Skin epidermis (tissue), 12 donors: ENCODE results near the gene TIMM8A.

Experiments
- H3K27ac ChIP-seq, 21 experiments: fragments of 200-600 bp; sonication (generic) in 11 of 21; one replicate each; pipeline ENCODE4 v1.5.0; 2020; ENCODE audit warnings: mild to moderate bottlenecking in 3 of 21, inconsistent platforms in 2 of 21, moderate library complexity in 2 of 21
- H3K4me3 ChIP-seq, 7 experiments: fragments of 200-600 bp; sonication (generic) in 2 of 7; one replicate each; pipeline ENCODE4 v1.5.0; 2020; ENCODE audit warnings: inconsistent platforms in 2 of 7, mild to moderate bottlenecking in 2 of 7, moderate library complexity in 1 of 7

The TIMM8A gene, protein sequence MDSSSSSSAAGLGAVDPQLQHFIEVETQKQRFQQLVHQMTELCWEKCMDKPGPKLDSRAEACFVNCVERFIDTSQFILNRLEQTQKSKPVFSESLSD

DNA sequence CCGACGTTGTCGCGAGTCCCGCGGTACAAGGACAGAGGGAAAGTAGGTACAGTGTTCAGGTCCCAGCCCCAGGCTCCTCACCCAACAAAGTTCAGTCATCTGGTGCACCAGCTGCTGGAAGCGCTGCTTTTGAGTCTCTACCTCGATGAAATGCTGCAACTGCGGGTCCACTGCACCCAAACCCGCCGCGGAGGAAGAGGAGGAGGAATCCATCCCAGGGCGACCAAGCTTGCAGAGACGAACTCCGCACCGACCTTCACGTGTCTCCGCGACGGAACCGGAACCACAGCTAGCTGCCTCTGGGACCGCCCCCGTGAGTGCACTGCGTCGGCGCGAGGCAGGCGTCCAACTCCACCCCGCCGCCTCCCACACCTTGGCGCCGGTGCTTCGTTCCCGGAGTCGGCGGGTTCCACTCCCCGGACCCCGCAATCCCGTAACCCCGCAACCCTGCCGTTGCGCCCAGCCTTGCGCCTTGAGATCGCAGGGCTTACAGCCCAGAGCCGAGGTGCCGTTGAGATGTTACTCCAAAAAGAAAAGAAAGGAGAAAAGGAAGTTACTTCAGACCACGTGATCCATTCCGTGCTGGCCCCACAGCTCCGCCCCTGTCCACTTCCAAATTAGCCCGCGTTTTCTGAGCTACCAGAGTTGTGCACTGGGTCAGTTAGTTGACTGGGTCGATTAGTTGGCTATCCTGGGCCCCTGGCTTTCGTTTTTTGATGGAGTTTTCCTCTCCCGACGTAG lies at the start of gene TIMM8A:
TIMM8A (minus strand) TSS at position 291 of the 741 bp plus-strand sequence; CDS start at position 213, 78 bp downstream.
- peak within 1 kb of the TSS in 20 of 21 experiments; percentile 37 to 94 (median 84) for H3K27ac ChIP-seq
- peak within 1 kb of the TSS; percentile 46 to 67 (median 59) for H3K4me3 ChIP-seq

DNA sequence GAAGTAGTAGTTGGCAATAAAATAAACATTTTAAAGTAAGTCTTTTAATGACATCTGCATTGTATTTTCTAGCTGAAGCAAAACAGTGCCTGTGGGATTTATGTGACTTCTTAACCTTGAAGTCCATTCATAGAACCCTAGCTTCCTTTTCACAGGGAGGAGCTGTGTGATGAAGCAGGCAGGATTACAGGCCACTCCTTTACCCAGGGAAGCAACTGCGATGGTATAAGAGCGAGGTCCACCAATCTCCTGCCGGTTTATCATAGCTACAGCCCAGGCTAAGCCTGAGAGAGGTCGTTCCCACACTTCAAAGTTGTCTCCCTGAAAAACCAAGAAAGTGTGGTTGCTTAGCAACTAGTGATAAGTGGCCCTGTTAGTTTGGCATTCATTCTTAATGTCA lies 49.2 kb upstream of the TIMM8A start:
- H3K27ac ChIP-seq, result no peak overlapping the region

DNA sequence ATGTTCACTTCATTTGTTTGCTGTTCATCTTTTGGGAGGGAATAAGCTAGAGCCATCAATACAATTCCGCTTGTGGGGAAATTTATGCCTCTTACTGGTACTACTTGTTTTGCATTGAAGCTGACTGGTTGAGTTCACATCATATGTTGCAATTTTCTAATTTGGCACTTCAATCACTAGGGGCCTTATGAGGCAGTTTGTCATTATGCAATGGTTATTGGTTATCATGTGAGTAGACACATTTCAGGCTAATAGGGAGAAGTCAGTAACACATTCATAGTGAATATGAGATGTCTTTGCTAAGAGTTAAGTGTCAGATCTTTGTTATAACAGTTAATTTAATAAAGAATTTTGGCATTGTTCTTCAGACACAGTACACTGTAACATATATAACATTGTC lies 47.2 kb upstream of the TIMM8A start:
- Histone ChIP-seq H3K4me3 (no peak overlapping the region), H3K27ac (no peak overlapping the region)

More for the DNA sequence above, 49.2 kb upstream of the TIMM8A start:
- no peak overlapping the region for H3K4me3 ChIP-seq

DNA sequence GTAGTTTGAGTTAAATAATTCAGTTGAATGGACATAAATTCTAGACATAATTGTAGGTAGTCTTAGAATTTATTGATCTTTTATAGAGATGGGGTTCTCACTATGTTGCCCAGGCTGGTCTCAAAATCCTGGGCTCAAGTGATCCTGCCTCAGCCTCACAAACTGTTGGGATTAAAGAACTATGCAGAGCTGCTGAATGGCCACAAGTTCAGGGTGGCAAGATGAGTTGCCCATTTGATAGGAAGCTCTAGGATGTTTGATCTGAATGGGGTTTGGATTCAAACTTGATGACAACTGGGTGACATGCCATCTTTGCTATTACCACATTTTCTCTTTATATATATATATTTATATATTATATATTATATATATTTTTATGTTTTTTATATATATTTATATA lies 45.8 kb upstream of the TIMM8A start:
- Histone ChIP-seq H3K27ac (no peak overlapping the region), H3K4me3 (no peak overlapping the region)

DNA sequence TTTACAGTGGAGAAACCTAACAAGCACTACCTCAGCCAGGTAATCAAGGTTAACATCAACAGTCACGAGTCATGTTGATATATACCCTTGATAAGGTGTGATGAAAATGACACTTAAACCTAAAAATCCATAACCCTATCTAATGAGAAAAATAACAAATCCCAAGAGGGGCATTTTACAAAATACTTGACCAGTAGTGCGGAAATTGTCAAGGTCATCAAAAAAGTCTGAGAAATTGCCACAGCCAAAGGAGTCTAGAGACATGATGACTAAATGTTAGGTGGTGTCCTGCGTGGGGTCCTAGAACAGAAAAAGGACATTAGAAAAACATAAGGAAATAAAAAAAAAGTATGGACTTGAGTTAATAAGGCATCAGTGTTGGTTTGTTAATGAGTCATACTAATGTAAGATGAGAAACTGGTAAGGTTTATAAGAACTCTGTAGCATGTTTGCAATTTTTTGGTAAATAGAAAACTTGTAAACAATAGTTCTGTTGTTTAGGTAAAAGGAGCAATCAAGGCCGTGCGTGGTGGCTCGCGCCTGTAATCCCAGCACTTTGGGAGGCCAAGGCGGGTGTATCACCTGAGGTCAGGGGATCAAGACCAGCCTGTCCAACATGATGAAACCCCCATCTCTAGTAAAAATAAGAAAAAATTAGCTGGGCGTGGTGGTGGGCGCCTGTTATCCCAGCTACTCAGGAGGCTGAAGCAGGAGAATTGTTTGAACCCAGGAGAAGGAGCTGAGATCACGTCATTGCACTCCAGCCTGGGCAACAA lies 45.2 kb upstream of the TIMM8A start:
- Histone ChIP-seq H3K4me3 (no peak overlapping the region), H3K27ac (no peak overlapping the region)

DNA sequence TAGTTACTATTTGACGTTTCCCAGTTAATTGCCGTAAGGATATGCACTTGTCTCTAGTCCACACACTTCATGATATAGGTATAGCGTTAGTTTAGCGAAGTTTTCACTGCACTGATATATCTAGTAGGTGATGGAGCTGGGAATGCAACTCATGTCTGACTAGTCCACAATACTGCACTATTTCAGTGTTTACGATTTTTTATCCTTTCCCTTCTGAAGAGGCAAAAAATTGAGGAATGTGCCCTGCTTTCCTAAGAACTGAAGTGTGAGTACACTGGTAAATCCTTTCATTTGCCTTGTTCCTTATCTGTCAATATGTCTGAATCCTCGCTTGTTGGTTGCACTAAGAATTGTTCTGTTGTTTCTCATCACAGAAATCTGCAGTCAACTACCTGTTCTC lies 43.3 kb upstream of the TIMM8A start:
- peak overlapping the region; percentile 37 to 54 (median 48) for H3K4me3 ChIP-seq
- peak overlapping the region in 14 of 21 experiments; percentile 35 to 89 (median 78) for H3K27ac ChIP-seq

DNA sequence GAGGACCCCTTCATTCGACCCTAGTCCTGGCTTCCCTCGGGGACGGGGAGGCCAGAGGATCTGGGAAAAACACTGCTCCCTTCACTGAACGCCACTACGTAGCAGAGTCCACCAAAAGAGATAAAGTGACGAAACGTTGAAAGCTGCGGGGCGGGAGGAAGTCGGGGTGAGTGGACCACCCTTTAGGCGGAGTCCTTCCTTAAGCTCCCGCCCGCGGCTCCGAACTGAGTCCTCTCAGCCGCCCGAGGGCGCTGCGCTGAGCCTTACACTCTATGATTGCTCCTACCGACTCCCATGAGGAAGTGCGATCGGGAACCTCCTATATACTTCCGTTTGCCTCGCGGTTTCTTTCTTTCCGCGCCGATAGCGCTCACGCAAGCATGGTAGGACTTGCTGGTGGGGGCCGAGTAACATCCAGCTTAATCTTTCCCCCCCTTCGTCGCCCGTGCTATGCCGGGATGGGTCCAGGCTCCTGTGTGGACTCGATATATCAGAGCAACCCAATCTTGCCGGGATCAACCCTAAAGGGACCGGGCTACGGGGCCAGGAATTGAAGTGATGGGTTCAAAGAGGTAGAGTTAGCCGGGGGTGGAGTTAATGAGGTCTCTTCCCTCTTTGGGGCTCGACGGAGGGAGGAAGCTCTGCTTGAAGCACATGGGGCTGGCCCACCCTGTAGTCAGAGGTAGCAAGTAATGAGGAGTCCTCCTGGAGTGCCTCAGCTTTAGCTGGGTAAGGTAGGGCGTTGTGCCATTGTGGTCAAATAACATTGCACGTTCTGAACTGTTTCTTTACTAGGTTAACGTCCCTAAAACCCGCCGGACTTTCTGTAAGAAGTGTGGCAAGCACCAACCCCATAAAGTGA lies 42.4 kb upstream of the TIMM8A start, which contains the start of gene RPL36A:
RPL36A (plus strand) TSS at position 348 of the 862 bp plus-strand sequence; CDS start at position 381, 33 bp downstream.
- H3K27ac ChIP-seq, result peak within 1 kb of the TSS; percentile 32 to 89 (median 78)
- peak within 1 kb of the TSS; percentile 37 to 54 (median 48) for H3K4me3 ChIP-seq

DNA sequence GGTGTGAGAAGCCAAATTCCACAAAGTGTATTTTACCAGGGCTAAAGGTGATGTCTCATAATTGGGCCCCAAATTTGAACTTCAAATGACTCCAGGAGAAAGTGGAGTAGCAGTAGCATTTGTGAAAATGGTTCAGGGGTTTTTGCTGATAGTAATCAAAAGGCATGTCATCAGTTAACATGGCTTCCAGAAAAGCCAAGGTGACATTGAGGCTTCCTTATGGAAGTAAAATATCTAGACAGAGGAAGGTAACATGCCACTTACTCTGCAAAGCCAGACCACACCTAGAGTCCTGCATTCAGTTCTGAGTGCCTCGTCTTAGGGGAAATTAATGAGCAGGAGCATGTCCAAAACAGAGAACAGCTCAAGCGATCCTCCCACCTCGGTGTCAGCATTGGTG lies 40.1 kb upstream of the TIMM8A start:
- Histone ChIP-seq H3K27ac (no peak overlapping the region), H3K4me3 (no peak overlapping the region)

DNA sequence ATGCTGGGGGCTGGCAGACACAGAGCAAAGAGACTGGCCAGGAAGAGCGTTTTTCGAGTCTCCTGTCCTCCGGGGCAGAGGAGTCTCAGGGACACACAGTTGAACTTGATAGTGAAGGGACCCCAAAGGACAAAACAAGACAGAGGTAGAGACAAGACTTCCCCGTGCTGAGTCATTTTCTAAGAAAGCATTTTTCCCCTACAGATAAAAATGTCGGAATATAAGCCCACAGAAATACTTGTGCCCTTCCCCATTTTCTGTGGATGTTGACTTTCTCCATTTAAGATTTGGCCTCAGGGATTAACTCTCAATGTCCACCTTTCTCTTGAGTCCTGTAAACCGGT lies 38.0 kb upstream of the TIMM8A start:
- H3K27ac ChIP-seq, result peak overlapping the region in 2 of 21 experiments; percentile 47 to 49
- H3K4me3 ChIP-seq, result no peak overlapping the region

DNA sequence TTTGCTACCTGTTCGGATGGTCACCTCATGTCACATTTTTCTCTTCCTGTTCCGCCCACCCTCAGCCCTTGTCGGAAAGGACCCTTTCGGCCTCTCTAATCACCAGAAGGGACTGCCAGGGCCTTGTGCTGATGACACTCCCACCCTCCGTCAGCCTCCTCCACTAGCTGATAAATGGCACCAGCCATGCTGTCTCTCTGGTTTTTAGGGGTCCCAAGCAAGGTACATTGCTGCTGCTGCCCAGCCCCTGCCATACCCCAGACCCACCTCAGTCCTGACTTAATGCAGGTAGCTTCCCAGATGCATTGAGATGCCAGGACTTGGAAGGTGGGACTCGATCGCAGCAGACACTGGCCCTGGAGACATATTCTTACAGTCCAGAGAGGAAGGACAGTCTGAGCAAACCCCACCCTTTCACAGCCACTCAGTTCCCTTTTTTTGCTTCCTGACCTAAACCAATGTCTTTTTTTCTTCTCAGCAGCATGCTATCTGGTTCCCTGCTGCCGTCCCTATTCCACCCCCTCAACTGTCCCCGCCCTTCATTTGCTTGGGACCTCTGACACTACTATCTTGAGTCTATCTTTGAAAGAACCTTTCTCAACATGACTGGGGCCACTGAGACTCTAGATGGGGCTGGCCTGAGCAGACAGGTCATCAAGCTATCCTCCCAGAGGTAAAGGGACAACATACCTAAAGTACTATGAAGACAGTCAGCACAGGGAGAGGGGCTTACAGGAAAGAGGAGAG lies 37.4 kb upstream of the TIMM8A start, which contains the start of gene BTK:
BTK (minus strand) TSS at position 397 of the 747 bp plus-strand sequence. CDS start 10,907 bp downstream, outside the sequence.
- Histone ChIP-seq H3K4me3 (peak within 1 kb of the TSS in 1 of 7 experiments; percentile 9), H3K27ac (peak within 1 kb of the TSS in 9 of 21 experiments; percentile 17 to 67 (median 43))

DNA sequence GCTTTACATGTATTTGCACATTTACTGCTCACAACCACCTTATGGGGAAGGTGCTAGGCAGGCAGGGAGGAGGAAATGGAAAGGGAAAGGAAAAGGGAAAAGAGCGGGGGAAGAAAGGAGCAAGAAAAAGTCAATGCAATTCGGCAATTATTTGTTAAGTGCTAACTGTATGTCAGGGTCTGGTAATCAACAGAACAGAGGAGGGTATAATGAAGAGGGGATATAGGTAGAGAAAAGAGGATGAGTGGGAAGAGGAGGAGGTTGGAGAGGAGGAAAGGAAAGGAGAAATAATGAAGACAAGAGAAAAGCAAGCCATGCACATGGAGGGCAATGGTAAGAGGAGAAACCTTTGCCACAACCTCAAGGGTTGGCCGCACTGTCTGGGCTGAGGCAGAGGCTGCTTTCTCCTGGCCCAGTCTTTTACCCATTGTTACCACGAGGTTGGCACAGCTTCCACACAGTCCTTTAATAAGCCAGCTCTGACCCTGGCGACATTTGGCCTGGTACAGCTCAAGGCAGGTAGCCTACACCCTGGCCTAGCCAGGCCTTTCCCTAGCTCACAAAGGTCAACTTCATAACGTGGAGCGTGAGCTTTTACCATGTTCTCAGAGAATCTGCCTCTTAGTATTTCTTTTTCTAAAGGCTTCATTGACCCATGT lies 36.6 kb upstream of the TIMM8A start:
- no peak overlapping the region for H3K4me3 ChIP-seq
- H3K27ac ChIP-seq, result peak overlapping the region in 8 of 21 experiments; percentile 29 to 67 (median 43)

DNA sequence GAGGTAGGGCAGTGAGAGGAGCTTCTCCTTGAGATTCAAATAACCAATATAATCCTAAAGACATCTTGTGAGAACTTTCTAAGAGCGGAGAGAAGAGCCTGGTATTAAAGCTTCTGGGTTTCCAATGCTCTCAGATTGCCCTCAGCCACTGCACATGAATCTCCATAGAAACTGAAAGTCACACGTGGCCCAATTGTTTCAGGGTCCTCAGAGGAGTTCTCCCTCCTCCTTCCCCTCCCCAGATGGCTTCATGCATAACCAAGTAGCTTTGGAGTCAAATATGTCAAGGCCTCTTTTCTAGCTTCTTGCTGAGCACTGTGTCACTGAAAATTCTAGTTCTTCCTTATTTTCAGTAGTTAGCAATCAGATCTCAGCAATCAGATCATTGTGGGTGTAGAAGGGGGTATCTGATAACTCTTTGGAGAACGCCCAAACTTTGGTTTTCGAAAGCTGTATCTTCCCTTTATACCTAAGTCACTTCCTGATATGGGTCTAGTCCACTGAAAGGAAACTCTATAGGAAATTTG lies 35.2 kb upstream of the TIMM8A start:
- no peak overlapping the region for H3K27ac ChIP-seq

DNA sequence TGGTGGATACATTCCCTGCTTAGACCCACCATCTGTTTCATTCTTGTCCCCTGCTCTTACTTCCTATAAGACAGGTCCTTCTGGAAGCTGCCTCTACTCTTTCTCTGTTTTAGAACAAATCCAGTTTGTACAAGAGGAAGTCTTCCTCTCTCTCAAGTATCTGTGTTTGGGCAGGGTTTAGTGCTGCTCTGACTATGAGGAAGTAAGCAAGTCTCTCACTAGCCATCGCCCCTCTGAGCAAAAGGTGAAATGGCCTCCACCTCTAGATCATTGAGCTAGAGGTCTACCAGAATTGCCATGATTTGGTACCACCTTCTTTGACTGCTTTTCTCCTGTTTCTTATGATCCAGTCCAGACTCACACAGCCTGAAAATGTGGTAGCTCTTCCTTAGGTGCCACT lies 29.0 kb upstream of the TIMM8A start:
- no peak overlapping the region for H3K27ac ChIP-seq
- H3K4me3 ChIP-seq, result no peak overlapping the region

More for the DNA sequence above, 35.2 kb upstream of the TIMM8A start:
- H3K4me3 ChIP-seq, result no peak overlapping the region

DNA sequence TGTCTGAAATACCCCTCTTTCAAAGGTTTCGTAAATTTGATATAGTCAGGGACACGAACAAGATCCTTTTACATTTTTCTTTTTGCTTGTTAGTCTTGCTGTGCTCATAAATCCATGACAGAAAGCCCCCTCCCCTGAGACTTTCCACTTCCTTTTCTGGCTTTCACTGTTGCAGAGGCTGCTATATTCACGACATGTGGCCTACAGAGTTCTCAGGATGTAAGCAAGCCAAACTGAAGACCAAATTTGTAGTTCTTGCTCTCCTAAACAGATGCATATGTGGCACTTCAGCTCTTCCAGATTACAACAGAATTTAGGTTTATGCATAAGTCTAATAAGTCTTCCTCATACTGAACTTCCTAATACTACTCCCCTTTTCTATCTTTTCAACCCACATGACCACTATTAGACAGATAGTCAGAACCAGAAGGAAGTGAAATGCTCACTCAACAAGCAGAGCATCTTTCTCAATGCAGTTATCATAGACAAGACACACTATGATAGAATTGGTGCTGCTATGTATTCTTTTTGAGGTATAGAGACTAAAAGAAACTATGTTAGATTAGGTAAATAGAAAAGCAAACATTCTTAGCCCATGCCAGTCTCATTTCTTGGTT lies 22.5 kb upstream of the TIMM8A start:
- Histone ChIP-seq H3K27ac (no peak overlapping the region), H3K4me3 (no peak overlapping the region)

DNA sequence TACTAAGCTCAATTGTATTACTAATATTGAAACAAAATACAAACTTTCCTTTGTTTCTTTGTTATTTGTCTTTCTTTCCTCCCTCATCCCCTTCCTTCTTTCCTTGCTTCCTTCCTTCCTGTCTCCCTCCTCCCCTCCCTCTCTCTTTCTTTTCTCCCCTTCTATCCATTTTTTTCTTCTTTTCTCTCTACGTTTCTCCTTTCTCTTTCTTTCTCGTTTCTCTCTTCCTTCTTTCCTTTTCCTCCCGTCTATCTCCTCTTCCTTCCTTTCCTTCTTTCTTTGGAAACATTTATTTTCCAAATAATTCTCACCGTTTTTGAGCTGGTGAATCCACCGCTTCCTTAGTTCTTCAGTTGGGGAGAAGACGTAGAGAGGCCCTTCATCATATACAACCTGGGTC lies 21.1 kb upstream of the TIMM8A start:
- H3K27ac ChIP-seq, result no peak overlapping the region
- H3K4me3 ChIP-seq, result no peak overlapping the region

DNA sequence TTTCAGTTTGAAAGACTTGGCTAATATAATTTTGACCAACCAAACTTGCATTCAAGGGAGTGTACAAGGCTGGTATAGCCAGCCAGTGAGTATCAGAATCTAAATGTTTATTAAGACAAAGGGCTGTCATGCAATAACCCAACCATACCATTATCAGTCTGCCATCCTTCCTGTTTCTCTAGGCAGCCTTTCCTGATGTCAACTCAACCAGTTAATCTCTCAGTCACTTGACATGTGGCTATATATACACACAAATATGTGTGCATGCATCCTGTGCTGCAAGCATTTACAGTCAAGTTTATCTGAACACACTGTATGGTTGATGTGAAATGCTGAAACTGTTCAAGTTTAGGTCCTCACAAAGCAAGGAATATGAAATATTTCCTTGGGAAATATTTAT lies 20.3 kb upstream of the TIMM8A start:
- Histone ChIP-seq H3K4me3 (no peak overlapping the region), H3K27ac (no peak overlapping the region)

DNA sequence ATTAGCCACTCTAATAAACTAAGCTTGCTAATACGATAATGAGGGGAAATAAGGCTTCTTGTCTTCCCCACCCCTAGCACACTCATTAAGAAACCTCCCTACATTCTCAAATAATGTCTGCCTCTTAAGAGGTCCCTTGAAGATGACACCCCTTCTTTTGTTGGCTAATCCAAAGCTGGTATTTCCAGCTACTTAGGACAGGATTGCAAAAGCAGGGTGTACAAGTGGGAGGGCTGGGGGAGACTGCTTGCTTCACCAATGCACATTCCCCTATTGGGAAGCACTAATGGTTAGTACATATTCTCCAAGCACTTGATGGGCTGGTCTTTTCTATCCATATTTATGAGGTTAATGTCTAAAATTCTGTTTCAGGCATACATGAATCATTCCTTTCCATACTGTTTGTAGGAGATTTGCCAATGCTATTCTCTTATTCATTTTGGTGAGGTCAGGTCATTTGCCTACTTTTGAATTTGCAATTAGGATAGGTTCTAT lies 16.8 kb upstream of the TIMM8A start:
- Histone ChIP-seq H3K4me3 (no peak overlapping the region), H3K27ac (no peak overlapping the region)

DNA sequence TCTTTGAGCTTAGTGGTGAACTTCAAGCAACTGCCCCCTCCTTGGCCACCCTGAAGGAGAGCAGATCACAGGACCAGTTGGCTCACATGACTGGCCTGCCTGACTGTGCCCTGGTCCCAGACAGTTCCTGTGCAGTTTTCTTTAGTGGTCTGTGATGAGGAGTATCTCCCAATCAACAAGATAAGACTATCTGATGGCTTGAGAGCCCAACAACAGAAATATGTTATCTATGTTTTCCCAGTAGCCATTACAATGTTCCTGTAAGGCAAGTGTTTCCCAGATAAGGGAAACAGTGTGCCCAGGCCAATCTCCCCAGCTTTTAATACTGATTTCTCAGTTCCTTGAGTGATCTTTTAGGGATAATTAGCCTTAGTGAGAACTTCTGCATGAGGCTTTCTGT lies 14.2 kb upstream of the TIMM8A start:
- Histone ChIP-seq H3K27ac (no peak overlapping the region), H3K4me3 (no peak overlapping the region)
